ENCODE results near the gene CHST8.

The CHST8 gene

GRCh38 chr19:33621811-33622504 lies at the start of gene CHST8:
Gene CHST8 (plus strand): TSS chr19:33621953. CDS start chr19:33689262, 67,309 bp downstream.
- Mint-ChIP-seq H3K4me1 (ENCODE audit: low read depth) (no peaks in the 10 kb centered on the region), H3K27ac (no peak within 1 kb of the TSS), H3K9me3 (no peaks in the 10 kb centered on the region), H3K4me3 (no peak within 1 kb of the TSS), H3K27me3 (ENCODE audit: low read depth) (peaks cover 35% of the 10 kb centered on the region), H3K36me3 (ENCODE audit: low read depth) (no peaks in the 10 kb centered on the region)
- no peak for DNase-seq (ENCODE audit: low spot score)

GRCh38 chr19:33572929-33573328 lies 48.8 kb upstream of the CHST8 start:
- no peak overlapping the region for H3K4me3 Mint-ChIP-seq
- H3K27me3 Mint-ChIP-seq (ENCODE audit: low read depth): no peaks in the 10 kb centered on the region
- no peaks in the 10 kb centered on the region for H3K4me1 Mint-ChIP-seq (ENCODE audit: low read depth)

GRCh38 chr19:33574824-33575223 lies 46.9 kb upstream of the CHST8 start:
- DNase-seq (ENCODE audit: low spot score): no peak
- H3K4me1 Mint-ChIP-seq (ENCODE audit: low read depth): no peaks in the 10 kb centered on the region
- H3K27me3 Mint-ChIP-seq (ENCODE audit: low read depth): no peaks in the 10 kb centered on the region
- no peak overlapping the region for H3K4me3 Mint-ChIP-seq
- no peak overlapping the region for H3K27ac Mint-ChIP-seq
- H3K36me3 Mint-ChIP-seq (ENCODE audit: low read depth): no peaks in the 10 kb centered on the region
- peaks cover 23% of the 10 kb centered on the region for H3K9me3 Mint-ChIP-seq

More at GRCh38 chr19:33572929-33573328, 48.8 kb upstream of the CHST8 start:
- Mint-ChIP-seq H3K9me3 (peaks cover 23% of the 10 kb centered on the region), H3K27ac (no peak overlapping the region), H3K36me3 (ENCODE audit: low read depth) (no peaks in the 10 kb centered on the region)
- DNase-seq (ENCODE audit: low spot score): no peak

- H3K27ac Mint-ChIP-seq: no peak overlapping the region
- H3K4me1 Mint-ChIP-seq (ENCODE audit: low read depth): no peaks in the 10 kb centered on the region
- H3K36me3 Mint-ChIP-seq (ENCODE audit: low read depth): no peaks in the 10 kb centered on the region
- peaks cover 19% of the 10 kb centered on the region for H3K9me3 Mint-ChIP-seq
- H3K4me3 Mint-ChIP-seq: no peak overlapping the region
- no peak for DNase-seq (ENCODE audit: low spot score)
- H3K27me3 Mint-ChIP-seq (ENCODE audit: low read depth): no peaks in the 10 kb centered on the region
These were observed 43.1 kb upstream of the CHST8 start for GRCh38 chr19:33578697-33579096.

GRCh38 chr19:33580026-33580644 lies 41.6 kb upstream of the CHST8 start:
- H3K36me3 Mint-ChIP-seq (ENCODE audit: low read depth): no peaks in the 10 kb centered on the region

GRCh38 chr19:33580645-33581037 lies 41.1 kb upstream of the CHST8 start:
- no peaks in the 10 kb centered on the region for H3K27me3 Mint-ChIP-seq (ENCODE audit: low read depth)
- no peaks in the 10 kb centered on the region for H3K4me1 Mint-ChIP-seq (ENCODE audit: low read depth)
- peaks cover 5% of the 10 kb centered on the region for H3K9me3 Mint-ChIP-seq
- no peak overlapping the region for H3K4me3 Mint-ChIP-seq
- H3K36me3 Mint-ChIP-seq (ENCODE audit: low read depth): no peaks in the 10 kb centered on the region
- DNase-seq (ENCODE audit: low spot score): no peak
- no peak overlapping the region for H3K27ac Mint-ChIP-seq

More at GRCh38 chr19:33580026-33580644, 41.6 kb upstream of the CHST8 start:
- DNase-seq (ENCODE audit: low spot score): no peak
- Mint-ChIP-seq H3K27ac (no peak overlapping the region), H3K4me3 (no peak overlapping the region), H3K9me3 (peaks cover 5% of the 10 kb centered on the region), H3K4me1 (ENCODE audit: low read depth) (no peaks in the 10 kb centered on the region), H3K27me3 (ENCODE audit: low read depth) (no peaks in the 10 kb centered on the region)

- DNase-seq (ENCODE audit: low spot score): no peak
- H3K4me1 Mint-ChIP-seq (ENCODE audit: low read depth): no peaks in the 10 kb centered on the region
- no peak overlapping the region for H3K4me3 Mint-ChIP-seq
- H3K36me3 Mint-ChIP-seq (ENCODE audit: low read depth): no peaks in the 10 kb centered on the region
- no peak overlapping the region for H3K27ac Mint-ChIP-seq
- H3K27me3 Mint-ChIP-seq (ENCODE audit: low read depth): no peaks in the 10 kb centered on the region
- H3K9me3 Mint-ChIP-seq: peaks cover 7% of the 10 kb centered on the region
These were observed 38.8 kb upstream of the CHST8 start for GRCh38 chr19:33582914-33583313.

- no peak overlapping the region for H3K27ac Mint-ChIP-seq
- H3K4me3 Mint-ChIP-seq: no peak overlapping the region
- peaks cover 13% of the 10 kb centered on the region for H3K9me3 Mint-ChIP-seq
- no peaks in the 10 kb centered on the region for H3K36me3 Mint-ChIP-seq (ENCODE audit: low read depth)
- DNase-seq (ENCODE audit: low spot score): no peak
- H3K27me3 Mint-ChIP-seq (ENCODE audit: low read depth): no peaks in the 10 kb centered on the region
- H3K4me1 Mint-ChIP-seq (ENCODE audit: low read depth): no peaks in the 10 kb centered on the region
These were observed 34.6 kb upstream of the CHST8 start for GRCh38 chr19:33587150-33587549.

- no peak overlapping the region for H3K4me3 Mint-ChIP-seq
- no peaks in the 10 kb centered on the region for H3K27me3 Mint-ChIP-seq (ENCODE audit: low read depth)
- no peaks in the 10 kb centered on the region for H3K36me3 Mint-ChIP-seq (ENCODE audit: low read depth)
- no peak overlapping the region for H3K27ac Mint-ChIP-seq
- H3K4me1 Mint-ChIP-seq (ENCODE audit: low read depth): no peaks in the 10 kb centered on the region
- H3K9me3 Mint-ChIP-seq: peaks cover 13% of the 10 kb centered on the region
- no peak for DNase-seq (ENCODE audit: low spot score)
These were observed 31.5 kb upstream of the CHST8 start for GRCh38 chr19:33590224-33590623.

- no peak overlapping the region for H3K4me3 Mint-ChIP-seq
- no peaks in the 10 kb centered on the region for H3K36me3 Mint-ChIP-seq (ENCODE audit: low read depth)
- no peak overlapping the region for H3K27ac Mint-ChIP-seq
- H3K27me3 Mint-ChIP-seq (ENCODE audit: low read depth): no peaks in the 10 kb centered on the region
- H3K9me3 Mint-ChIP-seq: no peaks in the 10 kb centered on the region
- DNase-seq (ENCODE audit: low spot score): no peak
- no peaks in the 10 kb centered on the region for H3K4me1 Mint-ChIP-seq (ENCODE audit: low read depth)
These were observed 26.0 kb upstream of the CHST8 start for GRCh38 chr19:33595783-33596182.

GRCh38 chr19:33601583-33601982 lies 20.2 kb upstream of the CHST8 start:
- no peak for DNase-seq (ENCODE audit: low spot score)
- Mint-ChIP-seq H3K9me3 (peaks cover 25% of the 10 kb centered on the region), H3K27ac (no peak overlapping the region), H3K4me1 (ENCODE audit: low read depth) (no peaks in the 10 kb centered on the region), H3K4me3 (no peak overlapping the region), H3K36me3 (ENCODE audit: low read depth) (no peaks in the 10 kb centered on the region), H3K27me3 (ENCODE audit: low read depth) (no peaks in the 10 kb centered on the region)

GRCh38 chr19:33602576-33603204 lies 19.1 kb upstream of the CHST8 start:
- no peak overlapping the region for H3K27ac Mint-ChIP-seq
- no peak overlapping the region for H3K4me3 Mint-ChIP-seq
- no peaks in the 10 kb centered on the region for H3K27me3 Mint-ChIP-seq (ENCODE audit: low read depth)
- H3K4me1 Mint-ChIP-seq (ENCODE audit: low read depth): no peaks in the 10 kb centered on the region
- no peaks in the 10 kb centered on the region for H3K36me3 Mint-ChIP-seq (ENCODE audit: low read depth)
- DNase-seq (ENCODE audit: low spot score): no peak
- H3K9me3 Mint-ChIP-seq: peaks cover 25% of the 10 kb centered on the region

GRCh38 chr19:33603377-33603776 lies 18.4 kb upstream of the CHST8 start:
- peaks cover 25% of the 10 kb centered on the region for H3K9me3 Mint-ChIP-seq
- H3K4me1 Mint-ChIP-seq (ENCODE audit: low read depth): no peaks in the 10 kb centered on the region
- no peak overlapping the region for H3K4me3 Mint-ChIP-seq
- H3K27me3 Mint-ChIP-seq (ENCODE audit: low read depth): no peaks in the 10 kb centered on the region
- H3K27ac Mint-ChIP-seq: no peak overlapping the region
- no peak for DNase-seq (ENCODE audit: low spot score)
- no peaks in the 10 kb centered on the region for H3K36me3 Mint-ChIP-seq (ENCODE audit: low read depth)

- DNase-seq (ENCODE audit: low spot score): no peak
- no peak overlapping the region for H3K4me3 Mint-ChIP-seq
- no peak overlapping the region for H3K27ac Mint-ChIP-seq
- H3K27me3 Mint-ChIP-seq (ENCODE audit: low read depth): no peaks in the 10 kb centered on the region
- no peaks in the 10 kb centered on the region for H3K4me1 Mint-ChIP-seq (ENCODE audit: low read depth)
- no peaks in the 10 kb centered on the region for H3K36me3 Mint-ChIP-seq (ENCODE audit: low read depth)
- peaks cover 28% of the 10 kb centered on the region for H3K9me3 Mint-ChIP-seq
These were observed 17.1 kb upstream of the CHST8 start for GRCh38 chr19:33604651-33605050.
